Hepatocyte (in vitro differentiated cells): ENCODE data around the gene SSR3. TPM values are rescaled to one million over a fixed set of nuclear protein-coding genes. Genes with fewer than 3 reads are reported as not detected.

Experiments used
- DNase-seq: peaks from one replicate; pipeline ENCODE4 v3.0.0-alpha.2; 2016; ENCODE audit warnings: low spot score
- H2AFZ ChIP-seq: fragments of 200-600 bp; sonication (generic); 2 replicates; pipeline ENCODE4 v1.6.0; 2016; ENCODE audit warnings: antibody characterized with exemption, mild to moderate bottlenecking
- H3K27ac ChIP-seq: fragments of 200-600 bp; sonication (generic); 2 replicates; pipeline ENCODE4 v1.5.1; 2016; ENCODE audit warnings: mild to moderate bottlenecking
- H3K27me3 ChIP-seq: fragments of 200-600 bp; sonication (generic); 2 replicates; pipeline ENCODE4 v1.6.1; 2016
- H3K36me3 ChIP-seq: fragments of 200-600 bp; sonication (generic); replicated peaks from 2 replicates; pipeline ENCODE4 v1.5.1; 2016; ENCODE audit warnings: low read depth; ENCODE audit not compliant: insufficient read depth
- H3K4me1 ChIP-seq: fragments of 200-600 bp; sonication (generic); 2 replicates; pipeline ENCODE4 v1.5.1; 2016; ENCODE audit warnings: mild to moderate bottlenecking, moderate library complexity; ENCODE audit not compliant: insufficient read depth
- H3K4me2 ChIP-seq: fragments of 200-600 bp; sonication (generic); 2 replicates; pipeline ENCODE4 v1.6.0; 2016
- H3K4me3 ChIP-seq: fragments of 200-600 bp; sonication (generic); 2 replicates; pipeline ENCODE4 v1.5.1; 2016; ENCODE audit warnings: mild to moderate bottlenecking
- H3K79me2 ChIP-seq: fragments of 200-600 bp; sonication (generic); 2 replicates; pipeline ENCODE4 v1.6.0; 2017; ENCODE audit warnings: mild to moderate bottlenecking
- H3K9me2 ChIP-seq: fragments of 200-600 bp; sonication (generic); replicated peaks from 2 replicates; pipeline ENCODE4 v1.6.0; 2017; ENCODE audit warnings: mild to moderate bottlenecking; ENCODE audit not compliant: insufficient read depth
- H3K9me3 ChIP-seq: fragments of 200-600 bp; sonication (generic); 2 replicates; pipeline ENCODE4 v1.5.1; 2016; ENCODE audit warnings: low read depth, mild to moderate bottlenecking
- H4K20me1 ChIP-seq: fragments of 200-600 bp; sonication (generic); 2 replicates; pipeline ENCODE4 v1.6.0; 2016; ENCODE audit warnings: mild to moderate bottlenecking; ENCODE audit not compliant: insufficient read depth, poor library complexity, severe bottlenecking
- CTCF ChIP-seq: fragments of 200-600 bp; sonication (generic); IDR thresholded peaks from 2 replicates; pipeline ENCODE4 v1.5.1; 2016; ENCODE audit warnings: antibody characterized with exemption, mild to moderate bottlenecking; ENCODE audit not compliant: poor library complexity
- EZH2 ChIP-seq: fragments of 200-600 bp; sonication (generic); IDR thresholded peaks from 2 replicates; pipeline ENCODE4 v1.6.1; 2016; ENCODE audit warnings: antibody characterized with exemption, mild to moderate bottlenecking, borderline replicate concordance
- EZH2phosphoT487 ChIP-seq: fragments of 200-600 bp; sonication (generic); IDR thresholded peaks from one replicate; pipeline ENCODE4 v1.6.1; 2018; ENCODE audit warnings: antibody characterized with exemption, mild to moderate bottlenecking, low read depth, moderate library complexity; ENCODE audit not compliant: unreplicated experiment, severe bottlenecking
- WGBS: methylation state at CpG from one replicate; pipeline ENCODE4 v1.1.6; 2016; ENCODE audit warnings: low lambda C conversion rate; ENCODE audit errors: missing lambda C conversion rate; 5-methylcytosine and 5-hydroxymethylcytosine counted together
- polyA plus RNA-seq: library from polyadenylated mRNA; unstranded; fragments of >200 nt; fragmentation: Nextera tagmentation; extraction: Ambion mirVana; gene quantifications from 2 replicates; pipeline ENCODE4 v1.2.1, GENCODE V29; 2016
- total RNA-seq: library from RNA; depleted of rRNA; stranded (reverse); fragments of >200 nt; gene quantifications from 2 replicates; pipeline ENCODE4 v1.2.3, GENCODE V29; 2014

The SSR3 gene
- total and polyA plus RNA-seq, 2 experiments from 2014 or later = 189 to 271 TPM

- H4K20me1 ChIP-seq = no peaks in the 10 kb centered on the region
- H3K9me3 ChIP-seq = no peaks in the 10 kb centered on the region
- no peaks in the 10 kb centered on the region for H3K4me1 ChIP-seq
- no peaks in the 10 kb centered on the region for H3K9me2 ChIP-seq
- no peak overlapping the region for H3K4me3 ChIP-seq
- no peak for DNase-seq
- no peak overlapping the region for H2AFZ ChIP-seq
- no peak for TF ChIP-seq EZH2phosphoT487
- no peak for TF ChIP-seq CTCF
- TF ChIP-seq EZH2 = no peak
- WGBS = 96% methylated on average over 1 of the region's 1 CpG
- no peaks in the 10 kb centered on the region for H3K36me3 ChIP-seq
- no peaks in the 10 kb centered on the region for H3K79me2 ChIP-seq
- no peak overlapping the region for H3K4me2 ChIP-seq
- no peak overlapping the region for H3K27ac ChIP-seq
- H3K27me3 ChIP-seq = no peaks in the 10 kb centered on the region
Measured at GRCh38 chr3:156525808-156526207, 29.1 kb downstream of the SSR3 start.

DNA sequence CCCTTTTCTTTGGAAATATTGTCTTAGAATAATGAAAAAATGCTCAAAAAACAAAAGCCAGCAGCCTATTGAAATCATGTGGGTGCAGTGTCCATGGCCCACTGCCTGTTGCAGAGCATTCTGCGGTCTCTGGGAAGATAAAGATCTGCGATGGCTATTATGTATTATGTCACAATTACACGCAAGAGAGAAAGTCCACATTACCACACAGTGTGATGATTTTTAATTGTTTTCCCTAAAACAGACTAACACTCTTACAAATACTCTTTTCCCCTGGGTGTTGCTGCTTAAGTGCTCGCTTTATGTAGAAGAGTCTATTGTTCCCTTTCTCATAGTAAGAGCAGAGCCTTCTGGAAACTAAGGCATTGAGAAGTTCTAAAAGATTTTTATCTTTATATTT, 32.2 kb downstream of the SSR3 start:
- Histone ChIP-seq H3K9me3 (no peaks in the 10 kb centered on the region), H3K27me3 (no peaks in the 10 kb centered on the region), H3K79me2 (no peaks in the 10 kb centered on the region), H4K20me1 (no peaks in the 10 kb centered on the region), H3K4me3 (no peak overlapping the region), H3K9me2 (no peaks in the 10 kb centered on the region), H3K36me3 (no peaks in the 10 kb centered on the region), H3K4me2 (no peak overlapping the region), H3K27ac (no peak overlapping the region), H2AFZ (no peak overlapping the region), H3K4me1 (no peaks in the 10 kb centered on the region)
- DNase-seq = no peak
- TF ChIP-seq EZH2 (no peak), CTCF (no peak), EZH2phosphoT487 (no peak)
- WGBS = 86% methylated on average over 4 of the region's 4 CpGs

DNA sequence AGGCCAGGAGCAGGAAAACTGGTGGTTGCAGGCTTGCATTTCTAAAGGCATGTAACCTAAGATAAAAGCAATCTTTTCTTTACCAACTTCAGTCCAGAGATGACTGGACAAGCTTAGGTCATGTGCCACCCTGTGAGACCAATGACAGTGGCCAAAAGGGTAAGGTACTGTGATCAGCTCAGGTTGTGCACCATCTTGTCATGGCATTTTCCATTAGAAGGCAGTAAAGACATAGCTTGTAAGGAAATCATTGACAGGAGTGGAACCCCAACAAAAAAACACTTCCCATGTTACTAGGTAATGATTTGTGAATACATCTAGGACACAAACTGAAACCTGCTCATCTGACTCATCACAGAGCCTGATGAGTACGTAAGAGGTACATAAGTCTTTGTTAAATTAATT, 35.2 kb downstream of the SSR3 start:
- 100% methylated on average over 1 of the region's 1 CpG for WGBS

More for the DNA sequence above, 35.2 kb downstream of the SSR3 start:
- no peak for TF ChIP-seq EZH2phosphoT487
- no peak for TF ChIP-seq EZH2
- no peak for TF ChIP-seq CTCF
- Histone ChIP-seq H3K27me3 (no peaks in the 10 kb centered on the region), H3K4me3 (no peak overlapping the region), H3K4me1 (no peaks in the 10 kb centered on the region), H3K36me3 (no peaks in the 10 kb centered on the region), H3K4me2 (no peak overlapping the region), H4K20me1 (no peaks in the 10 kb centered on the region), H3K9me2 (no peaks in the 10 kb centered on the region), H3K9me3 (no peaks in the 10 kb centered on the region), H3K27ac (no peak overlapping the region), H3K79me2 (no peaks in the 10 kb centered on the region), H2AFZ (no peak overlapping the region)
- no peak for DNase-seq
